HepG2 (cell line): ENCODE measurements around the gene ZDHHC14. TPM values are rescaled to one million over a fixed set of nuclear protein-coding genes. Genes with fewer than 3 reads are reported as not detected.

Experiments used
- ATAC-seq: fragments of 200-7000 bp; cut with Tn5 transposase; 3 replicates; pipeline ENCODE4 v1.9.1; 2020; ENCODE audit warnings: mild to moderate bottlenecking, moderate library complexity
- BruUV-seq: library from RNA; stranded (reverse); fragments of 400-500 nt; replicated peaks from 2 replicates; lab custom pipeline; 2021; lab: Mats Ljungman, UMichigan
- CTCF ChIA-PET: fragments of 300-600 bp; formaldehyde crosslinking; extraction: SDS; loops from one replicate; lab custom pipeline; 2021; ENCODE audit warnings: low total read pairs, inconsistent platforms, low intra/inter-chr PET ratio; lab: Yijun Ruan, JAX
- POLR2A ChIA-PET: fragments of 350-600 bp; sonication (Branson Sonifier 250); formaldehyde crosslinking; loops from one replicate; lab custom pipeline; 2020; ENCODE audit warnings: antibody characterized with exemption, inconsistent platforms; lab: Yijun Ruan, JAX
- DNase-seq: peaks from one replicate; pipeline ENCODE4 v3.0.0-alpha.2; 2015; ENCODE audit warnings: low spot score
- FAIRE-seq: peaks from 3 replicates; lab custom pipeline; 2011; peaks lifted over from hg19 to GRCh38; lab: Jason Lieb, UNC
- H2AFZ ChIP-seq: one replicate; pipeline ENCODE4 v1.6.1; 2011; ENCODE audit warnings: low read length, inconsistent platforms
- H3K27ac ChIP-seq: fragments of 300-600 bp; 3 replicates; pipeline ENCODE4 v1.8.0; 2011; ENCODE audit warnings: mixed run types, mild to moderate bottlenecking, mixed read lengths, low read length, inconsistent platforms; ENCODE audit not compliant: insufficient read depth; ENCODE audit errors: extremely low read length
- H3K27me3 ChIP-seq, 2 experiments: fragments of 200-600 bp in 1 of 2; 2 replicates in 1 of 2; 3 replicates in 1 of 2; pipeline versions ENCODE4 v1.6.0 to v1.8.0; 2011; ENCODE audit warnings: low read length in 2 of 2, mild to moderate bottlenecking in 2 of 2, moderate library complexity in 2 of 2, inconsistent platforms in 1 of 2; ENCODE audit not compliant: insufficient read depth in 2 of 2, control insufficient read depth in 1 of 2
- H3K36me3 ChIP-seq, 2 experiments: fragments of 200-600 bp in 1 of 2; replicated peaks in 1 of 2; 2 replicates in 1 of 2; 3 replicates in 1 of 2; pipeline versions ENCODE4 v1.5.1 to v1.8.0; 2011; ENCODE audit warnings: low read length in 2 of 2, inconsistent platforms in 1 of 2; ENCODE audit not compliant: insufficient read depth in 2 of 2, control insufficient read depth in 1 of 2
- H3K4me1 ChIP-seq: 2 replicates; pipeline ENCODE4 v1.5.1; 2012; ENCODE audit warnings: low read length, inconsistent platforms; ENCODE audit not compliant: insufficient read depth
- H3K4me2 ChIP-seq: 2 replicates; pipeline ENCODE4 v1.6.0; 2011; ENCODE audit warnings: low read depth, low read length, inconsistent platforms
- H3K4me3 ChIP-seq, 3 experiments: fragments of 200-600 bp in 1 of 3; sonication (generic), shearing (Covaris generic) in 1 of 3; replicated peaks in 1 of 3; 2 replicates each; pipeline ENCODE4 v1.5.1; 2011 to 2016; ENCODE audit warnings: low read length in 3 of 3, inconsistent platforms in 2 of 3, low read depth in 2 of 3, mild to moderate bottlenecking in 2 of 3, control low read depth in 1 of 3, mixed read lengths in 1 of 3; ENCODE audit not compliant: insufficient read depth in 1 of 3
- H3K79me2 ChIP-seq: one replicate; pipeline ENCODE4 v1.6.1; 2011; ENCODE audit warnings: low read length, inconsistent platforms; ENCODE audit not compliant: insufficient read depth
- H3K9ac ChIP-seq: 2 replicates; pipeline ENCODE4 v1.6.0; 2011; ENCODE audit warnings: mild to moderate bottlenecking, low read depth, low read length, inconsistent platforms; ENCODE audit not compliant: insufficient read depth
- H3K9me3 ChIP-seq: 2 replicates; pipeline ENCODE4 v1.5.1; 2012; ENCODE audit warnings: mild to moderate bottlenecking, low read length
- H4K20me1 ChIP-seq: 2 replicates; pipeline ENCODE4 v1.6.0; 2011; ENCODE audit warnings: inconsistent platforms, mild to moderate bottlenecking, low read length, moderate library complexity; ENCODE audit not compliant: insufficient read depth
- ELF3 ChIP-seq: IDR thresholded peaks from 2 replicates; pipeline ENCODE4 v1.6.1; 2016; ENCODE audit warnings: missing genetic modification reagents, missing compliant biosample characterization
- LCORL ChIP-seq, 2 experiments: fragments of 450-650 bp in 1 of 2; sonication (generic) in 1 of 2; formaldehyde crosslinking in 1 of 2; IDR thresholded peaks; 2 replicates each; pipeline versions ENCODE4 v1.5.0 to v1.6.1; 2017 to 2020; ENCODE audit warnings: antibody characterized with exemption in 1 of 2, missing genetic modification reagents in 1 of 2
- MAFF ChIP-seq: IDR thresholded peaks from 2 replicates; pipeline ENCODE4 v1.6.1; 2011; ENCODE audit warnings: low read depth, low read length, improper control_type of control experiment
- MAFK ChIP-seq, 2 experiments: IDR thresholded peaks in 1 of 2; conservative IDR thresholded peaks in 1 of 2; 2 replicates each; pipeline ENCODE4 v1.6.1; 2011; ENCODE audit warnings: improper control_type of control experiment in 2 of 2, low read length in 2 of 2
- MBD4 ChIP-seq: IDR thresholded peaks from 2 replicates; pipeline ENCODE4 v1.6.1; 2012; ENCODE audit warnings: low read length, inconsistent platforms, borderline replicate concordance
- MTERF4 ChIP-seq: sonication (generic); formaldehyde crosslinking; IDR thresholded peaks from 2 replicates; pipeline ENCODE4 v1.8.0; 2023; ENCODE audit warnings: mild to moderate bottlenecking, missing genetic modification reagents
- MYC ChIP-seq: sonication (generic); formaldehyde crosslinking; IDR thresholded peaks from 2 replicates; pipeline ENCODE4 v1.9.0; 2021; ENCODE audit warnings: missing genetic modification reagents, borderline replicate concordance
- PAXIP1 ChIP-seq: sonication (generic); formaldehyde crosslinking; conservative IDR thresholded peaks from 2 replicates; pipeline ENCODE4 v1.4.0; 2020; ENCODE audit warnings: mild to moderate bottlenecking, missing genetic modification reagents, moderate library complexity
- REL ChIP-seq: sonication (generic); formaldehyde crosslinking; conservative IDR thresholded peaks from 2 replicates; pipeline ENCODE4 v1.8.0; 2022; ENCODE audit warnings: mild to moderate bottlenecking, missing genetic modification reagents, moderate library complexity
- SALL2 ChIP-seq: sonication (generic); formaldehyde crosslinking; IDR thresholded peaks from 2 replicates; pipeline ENCODE4 v1.8.1; 2023; ENCODE audit warnings: mild to moderate bottlenecking, missing genetic modification reagents, inconsistent platforms
- SRSF1 ChIP-seq: fragments of 200-400 bp; formaldehyde crosslinking; optimal IDR thresholded peaks from 2 replicates; pipeline ENCODE3; 2017; ENCODE audit warnings: mild to moderate bottlenecking, low read depth, low read length, moderate library complexity
- U2AF1 ChIP-seq: fragments of 200-400 bp; formaldehyde crosslinking; optimal IDR thresholded peaks from 2 replicates; pipeline ENCODE3; 2017; ENCODE audit warnings: mild to moderate bottlenecking, low read depth, low read length
- ZNF121 ChIP-seq: sonication (generic); formaldehyde crosslinking; IDR thresholded peaks from 2 replicates; pipeline ENCODE4 v1.5.0; 2020; ENCODE audit warnings: mild to moderate bottlenecking, missing genetic modification reagents
- ZNF230 ChIP-seq: sonication (generic); formaldehyde crosslinking; IDR thresholded peaks from 2 replicates; pipeline ENCODE4 v1.4.0; 2020; ENCODE audit warnings: mild to moderate bottlenecking, missing genetic modification reagents
- ZNF296 ChIP-seq: sonication (generic); formaldehyde crosslinking; conservative IDR thresholded peaks from 2 replicates; pipeline ENCODE4 v1.5.0; 2020; ENCODE audit warnings: mild to moderate bottlenecking, missing genetic modification reagents
- ZNF335 ChIP-seq: sonication (generic); formaldehyde crosslinking; IDR thresholded peaks from 2 replicates; pipeline ENCODE4 v1.4.0; 2020; ENCODE audit warnings: missing genetic modification reagents
- ZNF350 ChIP-seq: sonication (generic); formaldehyde crosslinking; IDR thresholded peaks from 2 replicates; pipeline ENCODE4 v1.4.0; 2020; ENCODE audit warnings: mild to moderate bottlenecking, low read depth, missing genetic modification reagents, borderline replicate concordance
- ZNF605 ChIP-seq: sonication (generic); formaldehyde crosslinking; IDR thresholded peaks from 2 replicates; pipeline ENCODE4 v1.8.0; 2022; ENCODE audit warnings: mild to moderate bottlenecking, missing genetic modification reagents
- WGBS: methylation state at CpG from one replicate; pipeline ENCODE4 v1.1.6; 2017; ENCODE audit warnings: low lambda C conversion rate; 5-methylcytosine and 5-hydroxymethylcytosine counted together
- in situ Hi-C: cut with HindIII; loops from 2 replicates; pipeline ENCODE4 v1.10.0; 2017; ENCODE audit warnings: low pct_unique_long_range_greater_than_20kb; ENCODE audit not compliant: extremely low pct_ligation_motif_present
- intact Hi-C: fragments of 100-400 bp; cut with micrococcal nuclease; formaldehyde crosslinking; loops from one replicate; pipeline ENCODE4 v1.10.0; 2022; ENCODE audit not compliant: unreplicated experiment
- polyA plus RNA-seq, 8 experiments: library from polyadenylated mRNA; depleted of rRNA in 3 of 8; stranded (reverse) in 7 of 8; unstranded in 1 of 8; fragments of >200 nt; fragmentation: Illumina TruSeq in 4 of 8; extraction: Trizol in 4 of 8; gene quantifications; 2 replicates each; pipeline versions ENCODE4 v1.2.1 to v1.2.3, GENCODE V29; 2011 to 2016; ENCODE audit warnings: low read depth in 4 of 8, missing spikeins in 1 of 8, mixed read lengths in 1 of 8; ENCODE audit not compliant: insufficient read depth in 1 of 8
- total RNA-seq, 5 experiments: library from RNA; depleted of rRNA; stranded (reverse); fragments of >200 nt; fragmentation: Illumina TruSeq; extraction: Trizol; gene quantifications; 2 replicates each; pipeline ENCODE4 v1.2.3, GENCODE V29; 2016; ENCODE audit warnings: low read depth in 1 of 5

The ZDHHC14 gene
- total and polyA plus RNA-seq, 2 of the 13 experiments (the other 11 are each of a cell fraction or from before 2014, with no cell fraction given), result 3.7 to 9.5 TPM

- no peak for DNase-seq
- no TSS peak for BruUV-seq
- no peaks in the 10 kb centered on the region for H3K9me3 ChIP-seq
- H2AFZ ChIP-seq, result peak overlapping the region; percentile 16
- no peaks in the 10 kb centered on the region for H4K20me1 ChIP-seq
- no peaks in the 10 kb centered on the region for H3K27me3 ChIP-seq
- no peak overlapping the region for H3K4me3 ChIP-seq
- H3K36me3 ChIP-seq, result no peaks in the 10 kb centered on the region
- H3K79me2 ChIP-seq, result no peaks in the 10 kb centered on the region
- ATAC-seq, result peak; percentile 22; the same call in 2 of the 3 replicates
- peak overlapping the region; percentile 26; the same call in 1 of the 2 replicates for H3K9ac ChIP-seq
- no peak for FAIRE-seq
- H3K27ac ChIP-seq, result peak overlapping the region; percentile 55
- POLR2A ChIA-PET, result interaction anchor here (1.0 to 1.7 kb wide), 4 partner anchors 9 to 87 kb away, joined by 3 to 6 read pairs (median 3); no protein-coding TSS in a partner anchor
- H3K4me1 ChIP-seq, result peaks cover 76% of the 10 kb centered on the region
- WGBS, result 60% methylated on average over 5 of the region's 5 CpGs
- CTCF ChIA-PET, result no interaction called here
- intact Hi-C loops (no loop called here), in situ Hi-C loops (no loop called here)
- peak overlapping the region; percentile 38; the same call in 1 of the 2 replicates for H3K4me2 ChIP-seq
- TF ChIP-seq SALL2 (CRISPR knock-in tag) (no peak), REL (no peak), ZNF230 (CRISPR knock-in tag) (no peak), MTERF4 (CRISPR knock-in tag) (no peak), ZNF605 (peak; percentile 32; the same call in 1 of the 2 replicates), MAFF (peak; percentile 27; the same call in 1 of the 2 replicates), SRSF1 (no peak), ZNF335 (CRISPR knock-in tag) (no peak), LCORL (IDR thresholded peaks at IDR 0.05) (no peak), LCORL (CRISPR knock-in tag; IDR thresholded peaks at IDR 0.05) (no peak), PAXIP1 (CRISPR knock-in tag) (0 out of 2 replicates have a peak, but pooled peaks have one; percentile 41), ZNF121 (CRISPR knock-in tag) (no peak), MYC (CRISPR knock-in tag) (no peak), U2AF1 (no peak), MAFK (conservative IDR thresholded peaks at IDR 0.05 in 1 of 2, IDR thresholded peaks at IDR 0.05 in 1 of 2; ENCODE audit: low read length in 2 of 2) (peak in 1 of 2 experiments; percentile 56; a peak in 2 of 4 replicates), MBD4 (no peak), ZNF296 (no peak), ZNF350 (no peak), ELF3 (CRISPR knock-in tag) (peak; percentile 13; the same call in 1 of the 2 replicates)
These were observed 145.0 kb downstream of the ZDHHC14 start for GRCh38 chr6:157525918-157526425.
